Measurements from ENCODE around the gene MAGEA9.
A peak's percentile ranks its signal among the peaks of the same experiment; 100 is the strongest.
"Not testable (repeated sequence)": the region's sequence is repeated elsewhere in the genome, so short reads cannot be mapped to it uniquely, and the experiment has no call there.

The MAGEA9 gene

DNA sequence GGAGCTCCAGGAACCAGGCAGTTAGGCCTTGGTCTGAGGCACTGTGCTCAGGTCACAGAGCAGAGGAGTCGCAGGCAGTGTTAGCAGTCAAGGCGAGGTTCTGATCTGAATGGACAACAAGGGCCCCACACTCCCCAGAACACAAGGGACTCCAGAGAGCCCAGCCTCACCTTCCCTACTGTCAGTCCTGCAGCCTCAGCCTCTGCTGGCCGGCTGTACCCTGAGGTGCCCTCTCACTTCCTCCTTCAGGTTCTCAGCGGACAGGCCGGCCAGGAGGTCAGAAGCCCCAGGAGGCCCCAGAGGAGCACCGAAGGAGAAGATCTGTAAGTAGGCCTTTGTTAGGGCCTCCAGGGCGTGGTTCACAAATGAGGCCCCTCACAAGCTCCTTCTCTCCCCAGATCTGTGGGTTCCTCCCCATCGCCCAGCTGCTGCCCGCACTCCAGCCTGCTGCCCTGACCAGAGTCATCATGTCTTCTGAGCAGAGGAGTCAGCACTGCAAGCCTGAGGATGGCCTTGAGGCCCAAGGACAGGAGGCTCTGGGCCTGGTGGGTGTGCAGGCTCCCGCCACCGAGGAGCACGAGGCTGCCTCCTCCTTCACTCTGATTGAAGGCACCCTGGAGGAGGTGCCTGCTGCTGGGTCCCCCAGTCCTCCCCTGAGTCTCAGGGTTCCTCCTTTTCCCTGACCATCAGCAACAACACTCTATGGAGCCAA is 26.2 kb downstream of the MAGEA9 start:
- DNase-seq: no peak

DNA sequence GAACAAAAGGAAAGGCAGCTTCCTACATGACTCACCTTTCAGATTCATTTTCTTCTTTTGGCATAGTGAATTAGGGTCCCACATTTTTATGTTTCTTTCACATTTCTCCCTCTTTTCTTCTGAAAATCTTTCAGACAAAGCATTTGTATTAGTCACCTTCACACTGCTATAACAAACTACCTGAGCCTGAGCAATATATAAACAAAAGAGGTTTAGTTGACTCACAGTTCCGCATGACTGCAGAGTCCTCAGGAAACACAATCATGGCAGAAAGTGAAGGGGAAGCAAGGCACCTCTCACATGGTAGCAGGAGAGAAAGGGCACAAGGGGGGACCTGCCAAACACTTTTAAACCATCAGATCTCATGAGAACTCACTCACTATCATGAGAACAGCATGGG is 36.9 kb downstream of the MAGEA9 start:
- DNase-seq: no peak

DNA sequence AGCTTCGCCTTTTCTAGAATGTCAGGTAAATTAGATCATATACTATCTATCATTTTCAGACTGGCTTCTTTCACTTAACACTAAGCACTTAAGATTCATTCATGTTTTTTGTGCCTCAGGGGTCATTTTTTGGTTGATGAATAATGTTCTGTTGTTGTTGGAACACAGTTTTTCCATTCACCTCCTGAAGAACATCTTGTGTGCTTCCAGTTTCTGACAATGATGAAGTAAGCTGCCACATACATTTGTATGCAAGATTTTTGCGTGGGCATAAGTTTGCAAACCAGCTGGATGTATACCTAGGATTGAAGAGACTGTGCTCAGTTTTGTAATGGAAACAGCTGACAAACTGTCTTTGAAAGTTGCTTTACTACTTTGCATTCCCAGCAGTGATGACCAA is 37.6 kb downstream of the MAGEA9 start:
- DNase-seq: no peak

DNA sequence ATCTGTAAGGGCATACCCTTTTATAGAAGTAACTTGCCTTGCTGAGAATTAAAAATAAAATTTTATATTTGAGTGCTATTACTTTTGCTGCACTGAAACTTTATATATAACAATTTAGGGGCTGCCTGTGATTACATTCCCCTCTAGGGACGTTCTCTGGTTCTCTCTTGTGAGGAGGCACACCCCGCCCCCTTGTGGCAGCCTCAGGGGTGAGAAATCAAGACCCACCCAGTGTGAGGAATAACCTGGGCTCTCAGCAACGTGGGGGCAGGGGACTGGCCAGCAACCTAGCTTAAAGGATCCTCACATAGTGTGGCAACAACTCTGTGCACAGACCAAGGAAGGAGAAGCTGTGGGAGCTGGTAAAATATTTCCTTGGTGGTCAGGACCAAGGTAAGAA is 43.7 kb downstream of the MAGEA9 start:
- DNase-seq: no peak

DNA sequence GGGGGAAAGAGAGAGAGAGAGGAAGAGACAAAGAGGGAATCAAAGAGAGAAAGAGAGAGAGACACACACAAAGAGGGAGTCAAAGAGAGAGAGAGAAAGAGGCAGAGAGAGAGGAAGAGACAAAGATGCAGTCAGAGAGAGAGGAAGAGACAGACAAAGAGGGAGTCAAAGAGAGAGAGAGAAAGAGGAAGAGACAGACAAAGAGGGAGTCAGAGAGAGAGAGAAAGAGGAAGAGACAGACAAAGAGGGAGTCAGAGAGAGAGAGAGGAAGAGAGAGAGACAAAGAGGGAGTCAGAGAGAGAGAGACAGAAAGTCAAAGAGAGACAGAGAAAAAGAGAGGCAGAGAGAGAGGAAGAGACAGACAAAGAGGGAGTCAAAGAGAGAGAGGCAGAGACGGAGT is 45.5 kb downstream of the MAGEA9 start:
- DNase-seq: no peak

DNA sequence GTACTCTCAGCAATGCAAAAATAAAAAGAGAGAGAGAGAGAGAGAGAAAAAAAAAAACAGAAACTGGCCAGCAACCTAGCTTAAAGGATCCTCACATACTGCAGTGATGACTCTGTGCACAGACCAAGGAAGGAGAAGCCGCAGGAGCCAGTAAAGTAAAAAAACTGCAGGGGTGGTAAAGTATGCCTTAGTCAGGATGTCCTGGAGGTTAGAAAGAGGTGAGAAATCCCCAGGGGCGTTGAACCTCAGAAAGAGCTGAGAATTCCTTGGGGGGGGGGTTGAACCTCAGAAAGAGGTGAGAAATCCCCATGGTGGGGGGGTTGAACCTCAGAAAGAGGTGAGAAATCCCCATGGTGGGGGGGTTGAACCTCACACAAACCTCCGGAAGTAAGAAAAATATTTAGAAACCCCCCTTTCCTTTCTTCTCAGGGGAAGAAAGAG is 48.0 kb downstream of the MAGEA9 start:
- DNase-seq: no peak

DNA sequence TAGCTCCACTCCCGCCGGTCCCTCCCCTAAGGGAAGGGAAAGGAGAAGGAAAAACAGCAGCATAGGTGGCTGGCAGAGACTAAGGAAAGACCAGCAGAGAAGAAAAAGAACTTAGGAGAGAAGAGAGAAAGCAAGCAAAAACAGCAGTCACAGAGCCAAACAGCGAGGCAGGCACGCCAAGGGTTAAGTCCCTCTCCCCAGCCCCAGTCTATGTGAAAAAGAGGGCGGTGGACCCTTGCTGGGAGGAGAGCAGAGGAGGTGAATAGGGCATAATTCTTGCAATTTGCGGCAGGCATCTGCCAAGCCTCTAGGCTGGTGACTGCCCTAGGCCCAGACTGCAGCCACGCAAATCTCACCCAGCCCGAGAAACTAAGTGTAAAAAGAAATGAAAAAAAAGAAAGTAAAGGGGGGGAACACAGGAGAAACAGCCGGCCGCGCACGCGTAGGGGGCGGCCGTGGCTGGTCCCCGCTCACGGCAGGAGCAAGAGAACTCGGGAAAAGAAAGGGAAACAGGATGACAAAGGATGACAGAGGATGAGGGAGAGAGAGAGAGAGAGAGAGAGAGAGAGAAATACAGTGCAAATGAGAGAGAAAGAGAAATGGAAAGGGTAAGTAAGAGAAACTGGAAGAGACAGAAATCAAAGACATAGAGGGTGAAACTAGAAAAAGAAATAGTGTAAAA is 48.6 kb downstream of the MAGEA9 start:
- peak; percentile 58 for DNase-seq

DNA sequence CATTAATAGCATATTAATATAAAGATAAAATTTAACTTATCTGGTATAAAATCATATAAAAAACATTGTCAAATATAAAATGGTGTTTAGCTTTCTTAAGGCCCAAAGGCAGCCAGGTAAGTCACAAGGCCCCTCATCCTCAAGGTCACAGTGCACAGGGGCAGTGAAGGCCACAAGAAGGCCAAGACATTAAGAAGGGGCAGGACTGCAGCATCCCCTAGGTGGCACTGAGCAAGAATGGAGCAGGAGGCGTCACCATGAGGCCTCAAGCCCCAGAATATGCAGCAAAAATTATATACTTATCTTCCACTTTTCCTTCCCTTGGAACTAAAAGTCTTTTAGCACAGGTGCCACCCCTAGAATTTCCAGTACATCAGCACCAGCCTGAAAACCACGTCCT is 49.7 kb downstream of the MAGEA9 start:
- DNase-seq: no peak

DNA sequence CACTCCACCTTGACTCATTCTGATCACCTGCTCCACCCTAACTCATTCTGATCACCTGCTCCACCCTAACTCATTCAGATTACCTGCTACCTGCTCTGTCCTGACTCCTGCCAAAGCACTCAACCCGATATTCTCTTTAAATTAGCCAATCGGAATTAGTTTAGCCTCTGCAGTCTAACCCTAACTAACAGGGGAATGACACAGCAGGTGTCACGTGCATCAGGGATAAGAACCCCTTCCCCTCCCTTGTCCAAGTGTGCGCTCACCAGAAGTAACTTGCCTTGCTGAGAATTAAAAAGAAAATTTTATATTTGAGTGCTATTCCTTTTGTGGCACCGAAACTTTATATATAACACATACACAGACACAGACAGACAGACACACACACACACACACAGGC is 55.0 kb downstream of the MAGEA9 start:
- not testable (repeated sequence) for DNase-seq

DNA sequence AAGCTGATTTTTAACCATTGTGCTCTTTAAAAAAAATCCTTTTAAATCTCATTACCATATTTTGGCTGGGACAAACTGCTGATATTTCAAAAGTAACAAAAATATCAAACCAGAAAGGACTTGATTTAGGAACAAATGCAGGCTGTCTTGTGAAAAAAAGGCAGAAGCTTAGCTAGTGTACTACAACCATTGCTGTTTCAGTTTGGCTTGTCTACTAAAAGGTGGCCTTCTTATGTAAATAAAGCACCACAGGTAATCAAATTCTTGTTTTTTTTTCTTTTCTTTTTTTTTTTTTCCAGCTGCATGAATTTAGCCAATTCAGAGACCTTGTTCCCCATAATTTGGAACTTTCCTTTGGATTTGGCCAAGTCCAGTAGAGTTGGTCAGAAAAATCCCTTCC is 55.4 kb downstream of the MAGEA9 start:
- DNase-seq: no peak
